Osteoblast (primary cell): Measurements from ENCODE around the gene PPP1R36. TPM values are rescaled to one million over a fixed set of nuclear protein-coding genes. Genes with fewer than 3 reads are reported as not detected.

Experiments
- DNase-seq: peaks from one replicate; pipeline ENCODE4 v3.0.0; 2011; ENCODE audit warnings: low spot score, mixed read lengths; ENCODE audit not compliant: insufficient read length; ENCODE audit errors: missing footprints
- H2AFZ ChIP-seq: 2 replicates; pipeline ENCODE4 v1.6.0; 2011; ENCODE audit warnings: mild to moderate bottlenecking, low read length
- H3K27ac ChIP-seq: 2 replicates; pipeline ENCODE4 v1.5.1; 2011; ENCODE audit warnings: mild to moderate bottlenecking, low read depth, low read length, moderate library complexity
- H3K27me3 ChIP-seq: 2 replicates; pipeline ENCODE4 v1.6.0; 2012; ENCODE audit warnings: mild to moderate bottlenecking, control low read depth, inconsistent platforms, low read length, moderate library complexity; ENCODE audit not compliant: insufficient read depth
- H3K36me3 ChIP-seq: 2 replicates; pipeline ENCODE4 v1.5.1; 2011; ENCODE audit warnings: mild to moderate bottlenecking, low read length, control low read depth, moderate library complexity; ENCODE audit not compliant: insufficient read depth
- H3K4me1 ChIP-seq: 2 replicates; pipeline ENCODE4 v1.5.1; 2011; ENCODE audit warnings: mild to moderate bottlenecking, low read length, control low read depth, moderate library complexity; ENCODE audit not compliant: insufficient read depth
- H3K4me2 ChIP-seq: 2 replicates; pipeline ENCODE4 v1.6.0; 2011; ENCODE audit warnings: mild to moderate bottlenecking, low read length; ENCODE audit not compliant: insufficient read depth
- H3K4me3 ChIP-seq: fragments of 200-600 bp; sonication (generic); 3 replicates; pipeline ENCODE4 v1.5.1; 2012; ENCODE audit warnings: mild to moderate bottlenecking, low read length, inconsistent platforms; ENCODE audit not compliant: insufficient read depth
- H3K79me2 ChIP-seq: 2 replicates; pipeline ENCODE4 v1.6.0; 2012; ENCODE audit warnings: mild to moderate bottlenecking, low read length, control low read depth, inconsistent platforms; ENCODE audit not compliant: insufficient read depth
- H3K9me3 ChIP-seq: 2 replicates; pipeline ENCODE4 v1.5.1; 2011; ENCODE audit warnings: low read depth, low read length, control low read depth
- H4K20me1 ChIP-seq: 2 replicates; pipeline ENCODE4 v1.6.0; 2012; ENCODE audit warnings: mild to moderate bottlenecking, low read length, control low read depth; ENCODE audit not compliant: insufficient read depth
- total RNA-seq: library from RNA; depleted of rRNA; stranded (reverse); fragments of >200 nt; gene quantifications from 2 replicates; pipeline ENCODE4 v1.2.3, GENCODE V29; 2012
- TF ChIP-seq, protein P1 (sequence below): IDR thresholded peaks from 2 replicates; pipeline ENCODE4 v1.5.1; 2011; ENCODE audit warnings: mild to moderate bottlenecking, low read depth, low read length, moderate library complexity; ENCODE audit errors: extremely low read depth

The PPP1R36 gene
- total RNA-seq, 1 donor = 1.1 TPM

DNA sequence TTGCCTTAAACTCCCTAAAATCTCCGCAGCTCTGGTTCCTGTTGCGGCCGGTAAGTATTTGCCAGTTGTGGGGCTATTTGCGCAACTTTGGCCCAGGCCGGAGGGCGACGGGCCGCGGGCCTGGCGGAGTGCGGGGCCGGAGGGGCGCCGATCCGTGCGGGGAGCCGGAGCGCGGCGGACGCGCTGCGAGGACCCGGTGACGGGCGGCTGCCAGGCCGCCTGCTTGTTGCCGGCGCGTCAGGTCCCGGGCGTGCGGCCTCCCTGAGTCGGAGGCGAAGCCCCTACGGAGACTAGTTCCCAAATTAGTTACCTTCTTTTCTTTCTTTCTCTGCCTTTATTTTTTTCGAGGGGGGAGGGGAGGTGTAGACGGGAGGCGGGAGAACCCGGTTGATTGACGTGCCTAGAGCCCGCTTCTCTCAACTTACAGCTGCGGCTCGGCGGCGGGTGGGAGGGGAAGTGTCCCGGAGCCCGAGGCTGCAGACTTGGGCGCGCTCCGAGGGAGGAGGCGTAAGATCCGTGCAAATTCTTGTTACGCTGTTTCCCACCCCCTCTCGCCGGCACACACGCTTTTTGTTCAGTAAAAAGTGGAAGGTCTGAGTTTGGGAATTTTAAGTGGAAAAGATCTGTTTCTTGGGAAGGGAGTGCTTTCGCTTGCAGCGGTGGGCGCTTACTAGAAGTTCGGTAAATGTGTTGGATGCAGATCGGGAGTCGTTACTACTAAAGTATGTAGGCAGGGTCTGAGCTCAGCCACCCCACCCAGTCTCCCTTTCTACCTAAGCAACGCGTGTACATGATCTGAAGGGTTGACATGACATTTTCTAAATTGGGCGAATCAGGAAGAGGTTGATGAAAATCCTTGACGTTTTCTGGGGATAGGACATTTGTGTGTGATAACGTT, 44.6 kb upstream of the PPP1R36 start:
- H3K27ac ChIP-seq = peak overlapping the region; percentile 89
- no peaks in the 10 kb centered on the region for H3K27me3 ChIP-seq
- peaks cover 76% of the 10 kb centered on the region for H3K79me2 ChIP-seq
- DNase-seq = peak; percentile 91
- TF ChIP-seq, protein P1, sequence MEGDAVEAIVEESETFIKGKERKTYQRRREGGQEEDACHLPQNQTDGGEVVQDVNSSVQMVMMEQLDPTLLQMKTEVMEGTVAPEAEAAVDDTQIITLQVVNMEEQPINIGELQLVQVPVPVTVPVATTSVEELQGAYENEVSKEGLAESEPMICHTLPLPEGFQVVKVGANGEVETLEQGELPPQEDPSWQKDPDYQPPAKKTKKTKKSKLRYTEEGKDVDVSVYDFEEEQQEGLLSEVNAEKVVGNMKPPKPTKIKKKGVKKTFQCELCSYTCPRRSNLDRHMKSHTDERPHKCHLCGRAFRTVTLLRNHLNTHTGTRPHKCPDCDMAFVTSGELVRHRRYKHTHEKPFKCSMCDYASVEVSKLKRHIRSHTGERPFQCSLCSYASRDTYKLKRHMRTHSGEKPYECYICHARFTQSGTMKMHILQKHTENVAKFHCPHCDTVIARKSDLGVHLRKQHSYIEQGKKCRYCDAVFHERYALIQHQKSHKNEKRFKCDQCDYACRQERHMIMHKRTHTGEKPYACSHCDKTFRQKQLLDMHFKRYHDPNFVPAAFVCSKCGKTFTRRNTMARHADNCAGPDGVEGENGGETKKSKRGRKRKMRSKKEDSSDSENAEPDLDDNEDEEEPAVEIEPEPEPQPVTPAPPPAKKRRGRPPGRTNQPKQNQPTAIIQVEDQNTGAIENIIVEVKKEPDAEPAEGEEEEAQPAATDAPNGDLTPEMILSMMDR = no peak
- peak overlapping the region; percentile 88 for H3K4me3 ChIP-seq
- no peaks in the 10 kb centered on the region for H3K9me3 ChIP-seq
- peaks cover 45% of the 10 kb centered on the region for H3K4me1 ChIP-seq
- peaks cover 44% of the 10 kb centered on the region for H4K20me1 ChIP-seq
- H3K36me3 ChIP-seq = no peaks in the 10 kb centered on the region
- H2AFZ ChIP-seq = peak overlapping the region; percentile 35
- H3K4me2 ChIP-seq = peak overlapping the region; percentile 97

DNA sequence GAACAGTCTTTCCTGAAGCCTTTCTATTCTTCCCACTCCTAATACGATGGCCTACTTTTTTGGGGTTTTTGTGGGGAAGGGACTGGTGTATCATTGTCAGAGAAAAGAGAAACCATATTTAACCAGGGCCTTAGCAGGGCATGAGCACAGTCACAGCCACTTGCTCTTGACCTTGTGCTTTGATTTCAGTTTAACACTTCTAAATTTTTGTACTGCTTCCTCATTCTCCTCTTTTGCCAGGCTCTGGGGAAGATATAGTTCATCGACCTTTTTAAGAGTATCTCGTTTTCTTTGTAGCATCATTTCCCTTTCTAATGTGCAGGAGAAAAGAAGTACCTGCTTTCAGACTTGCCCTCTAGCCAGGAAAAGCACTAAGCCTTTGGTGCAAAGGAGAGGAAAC, 43.0 kb upstream of the PPP1R36 start:
- no peaks in the 10 kb centered on the region for H3K27me3 ChIP-seq
- H3K4me2 ChIP-seq = peak overlapping the region; percentile 97
- TF ChIP-seq, protein P1 = no peak
- peaks cover 83% of the 10 kb centered on the region for H3K79me2 ChIP-seq
- no peak overlapping the region for H2AFZ ChIP-seq
- peak; percentile 69 for DNase-seq
- peaks cover 4% of the 10 kb centered on the region for H3K36me3 ChIP-seq
- no peaks in the 10 kb centered on the region for H3K9me3 ChIP-seq
- peak overlapping the region; percentile 55 for H3K27ac ChIP-seq
- H3K4me1 ChIP-seq = peaks cover 42% of the 10 kb centered on the region
- H3K4me3 ChIP-seq = peak overlapping the region; percentile 88
- peaks cover 59% of the 10 kb centered on the region for H4K20me1 ChIP-seq

DNA sequence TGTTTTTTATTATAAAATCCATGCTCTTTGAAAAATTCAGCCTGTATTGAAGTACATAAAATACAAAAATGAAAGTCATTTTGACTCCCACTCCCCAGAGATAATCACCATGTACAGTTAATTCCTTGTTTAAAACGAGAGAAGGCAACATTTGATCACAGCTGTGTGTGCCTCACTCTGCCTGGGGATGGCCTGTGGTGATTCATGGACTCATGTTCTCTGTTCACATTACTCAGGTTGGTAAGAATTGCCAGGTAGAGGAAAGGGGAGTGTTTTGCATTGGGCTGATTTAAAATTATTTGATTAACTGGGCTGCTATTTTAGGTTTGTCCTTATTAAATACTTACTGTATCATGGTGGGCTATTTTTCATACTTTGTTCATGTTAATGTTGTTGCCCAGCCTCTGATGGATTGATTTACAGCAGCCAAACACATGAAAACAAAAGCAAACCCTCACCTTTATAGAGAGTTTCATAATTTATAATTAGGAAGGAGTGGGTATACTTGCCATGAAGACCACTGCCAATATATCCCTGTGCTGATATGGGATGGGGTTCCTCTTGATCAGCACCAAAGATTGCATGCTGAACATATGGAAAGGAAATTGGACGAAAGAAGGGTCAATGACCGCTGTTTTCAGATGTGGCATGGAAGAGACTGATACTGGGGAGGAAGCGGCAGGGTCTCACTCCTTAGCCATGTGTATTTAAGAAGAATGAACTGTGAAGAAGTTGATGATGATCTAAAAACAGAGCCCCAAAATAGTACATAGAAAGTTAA, 42.2 kb upstream of the PPP1R36 start:
- Histone ChIP-seq H3K36me3 (peaks cover 7% of the 10 kb centered on the region), H3K27me3 (no peaks in the 10 kb centered on the region), H3K4me2 (peak overlapping the region; percentile 97), H4K20me1 (peaks cover 67% of the 10 kb centered on the region), H3K79me2 (peaks cover 84% of the 10 kb centered on the region), H3K4me3 (peak overlapping the region; percentile 88), H3K9me3 (no peaks in the 10 kb centered on the region), H3K27ac (peak overlapping the region; percentile 55), H2AFZ (no peak overlapping the region), H3K4me1 (peaks cover 34% of the 10 kb centered on the region)
- TF ChIP-seq, protein P1 = no peak
- DNase-seq = peak; percentile 65
